Mesodermal cell (in vitro differentiated cells): ENCODE measurements around the gene MAN2A1.

Experiments used
- H3K27ac ChIP-seq: 2 replicates; pipeline ENCODE4 v1.7.0; 2013; ENCODE audit warnings: mild to moderate bottlenecking, low read depth, low read length, moderate library complexity; ENCODE audit not compliant: severe bottlenecking
- H3K36me3 ChIP-seq: 2 replicates; pipeline ENCODE4 v1.7.1; 2013; ENCODE audit warnings: mild to moderate bottlenecking, low read length, moderate library complexity; ENCODE audit not compliant: control insufficient read depth, insufficient read depth
- H3K4me1 ChIP-seq: one replicate; pipeline ENCODE4 v1.7.1; 2013; ENCODE audit warnings: mild to moderate bottlenecking, low read length; ENCODE audit not compliant: insufficient read depth, control insufficient read depth, poor library complexity, severe bottlenecking
- H3K4me3 ChIP-seq: 2 replicates; pipeline ENCODE4 v1.7.0; 2013; ENCODE audit warnings: low read length, control low read depth, mild to moderate bottlenecking; ENCODE audit not compliant: insufficient read depth, poor library complexity, severe bottlenecking; ENCODE audit errors: extremely low read depth
- H3K9me3 ChIP-seq: 2 replicates; pipeline ENCODE4 v1.7.1; 2013; ENCODE audit warnings: mild to moderate bottlenecking, low read length, moderate library complexity; ENCODE audit not compliant: control insufficient read depth
- WGBS, 2 experiments: methylation state at CpG; one replicate each; pipeline ENCODE4 v1.1.5; 2013; ENCODE audit warnings: missing lambda C conversion rate in 2 of 2; ENCODE audit not compliant: insufficient coverage in 2 of 2; 5-methylcytosine and 5-hydroxymethylcytosine counted together

The MAN2A1 gene

DNA sequence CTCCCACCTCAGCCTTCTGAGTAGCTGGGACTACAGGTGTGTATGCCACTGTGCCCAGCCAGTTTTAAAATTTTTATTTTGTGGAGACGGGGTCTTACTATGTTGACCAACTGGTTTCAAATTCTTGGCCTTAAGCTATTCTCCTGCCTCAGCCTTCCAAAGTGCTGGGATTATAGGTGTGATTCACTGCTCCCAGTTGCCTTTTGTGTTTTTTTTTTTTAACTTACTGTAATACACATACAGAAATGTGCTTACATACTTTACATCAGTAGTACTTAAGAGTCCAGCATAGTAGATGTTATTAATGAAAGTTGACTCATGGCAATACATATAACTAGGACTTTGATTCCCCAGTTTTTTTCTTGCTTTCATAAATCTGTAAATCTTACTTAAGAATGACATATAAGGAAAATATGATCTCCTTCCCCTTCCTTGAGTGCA, 4.7 kb downstream of the MAN2A1 start:
- H3K27ac ChIP-seq = no peak overlapping the region

DNA sequence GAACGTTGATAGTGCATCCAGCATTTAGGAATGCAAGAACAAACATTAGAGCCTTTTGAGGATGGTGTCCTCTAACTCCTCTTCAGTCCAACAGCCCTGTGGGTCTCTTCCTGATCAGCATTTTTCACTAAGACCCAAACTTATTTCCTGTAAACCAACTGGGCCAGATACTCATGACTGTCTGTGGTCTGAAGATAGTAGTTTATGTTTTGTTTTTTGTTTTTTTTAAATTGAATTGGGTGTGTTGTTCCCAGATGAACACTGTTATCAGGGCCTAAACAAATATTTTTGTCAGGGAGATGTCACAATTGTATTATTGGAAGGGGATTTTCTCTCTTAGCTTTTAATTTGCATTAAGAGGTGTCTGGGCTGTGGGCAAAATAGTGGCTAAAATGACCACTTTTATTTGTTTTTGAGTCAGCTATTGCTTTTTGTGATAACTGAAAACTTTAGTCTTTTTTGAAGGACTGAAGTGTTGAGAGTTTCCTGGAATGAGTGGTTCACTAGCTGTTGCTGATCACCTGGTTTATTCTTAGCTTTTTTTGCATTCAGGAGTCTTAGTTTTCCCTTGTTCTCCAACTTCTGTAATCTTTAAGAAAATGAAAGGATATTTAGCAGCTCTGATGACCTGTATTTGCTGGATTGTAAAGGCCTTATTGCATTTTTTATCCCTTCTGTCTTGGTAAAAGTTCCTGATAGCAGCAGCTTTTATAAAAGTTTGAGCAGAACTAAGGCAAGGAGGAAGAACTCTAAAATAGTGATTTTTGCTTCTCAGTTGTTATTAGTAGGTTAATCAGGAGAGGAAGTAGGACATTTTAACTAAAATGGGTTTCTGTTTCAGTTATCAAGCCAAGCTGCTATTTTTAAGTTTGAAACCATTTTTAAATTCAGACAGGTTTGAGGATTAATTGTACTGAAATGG, 5.5 kb downstream of the MAN2A1 start:
- peaks cover 24% of the 10 kb centered on the region for H3K36me3 ChIP-seq
- WGBS, 2 experiments = 60 to 71% methylated on average over 1 of the region's 1 CpG

More for the DNA sequence above, 4.7 kb downstream of the MAN2A1 start:
- Histone ChIP-seq H3K9me3 (no peaks in the 10 kb centered on the region), H3K36me3 (peaks cover 17% of the 10 kb centered on the region), H3K4me3 (peak overlapping the region; percentile 9), H3K4me1 (peaks cover 18% of the 10 kb centered on the region)
- 60% methylated on average over 1 of the region's 1 CpG; no CpG with 5 or more reads in 1 of the 2 experiments for WGBS, 2 experiments

DNA sequence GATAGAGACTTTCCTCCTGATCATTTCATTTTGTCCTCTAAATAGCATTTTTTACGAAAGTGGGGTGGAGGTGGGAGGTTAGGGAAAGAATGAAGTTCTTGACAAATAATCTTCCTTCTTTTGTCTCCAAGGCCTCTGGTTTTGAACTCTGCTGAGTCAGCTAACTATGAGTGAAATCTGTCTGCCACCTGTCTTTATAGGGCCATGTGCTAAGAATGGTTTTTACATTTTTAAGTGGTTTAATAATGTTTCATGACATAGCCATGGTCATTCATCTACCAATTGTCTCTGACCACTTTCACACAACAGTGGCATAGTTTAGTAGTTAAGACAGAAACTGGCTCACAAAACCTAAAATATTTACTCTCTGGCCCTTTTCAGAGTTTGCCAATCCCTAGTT, 7.6 kb downstream of the MAN2A1 start:
- no peaks in the 10 kb centered on the region for H3K9me3 ChIP-seq
- no CpG with 5 or more reads among the region's 1 CpG for WGBS, 2 experiments
- no peak overlapping the region for H3K4me3 ChIP-seq
- no peak overlapping the region for H3K27ac ChIP-seq
- peaks cover 30% of the 10 kb centered on the region for H3K36me3 ChIP-seq
- peaks cover 18% of the 10 kb centered on the region for H3K4me1 ChIP-seq

More for the DNA sequence above, 5.5 kb downstream of the MAN2A1 start:
- no peak overlapping the region for H3K27ac ChIP-seq
- H3K4me3 ChIP-seq = peak overlapping the region; percentile 9
- no peaks in the 10 kb centered on the region for H3K9me3 ChIP-seq
- H3K4me1 ChIP-seq = peaks cover 18% of the 10 kb centered on the region

DNA sequence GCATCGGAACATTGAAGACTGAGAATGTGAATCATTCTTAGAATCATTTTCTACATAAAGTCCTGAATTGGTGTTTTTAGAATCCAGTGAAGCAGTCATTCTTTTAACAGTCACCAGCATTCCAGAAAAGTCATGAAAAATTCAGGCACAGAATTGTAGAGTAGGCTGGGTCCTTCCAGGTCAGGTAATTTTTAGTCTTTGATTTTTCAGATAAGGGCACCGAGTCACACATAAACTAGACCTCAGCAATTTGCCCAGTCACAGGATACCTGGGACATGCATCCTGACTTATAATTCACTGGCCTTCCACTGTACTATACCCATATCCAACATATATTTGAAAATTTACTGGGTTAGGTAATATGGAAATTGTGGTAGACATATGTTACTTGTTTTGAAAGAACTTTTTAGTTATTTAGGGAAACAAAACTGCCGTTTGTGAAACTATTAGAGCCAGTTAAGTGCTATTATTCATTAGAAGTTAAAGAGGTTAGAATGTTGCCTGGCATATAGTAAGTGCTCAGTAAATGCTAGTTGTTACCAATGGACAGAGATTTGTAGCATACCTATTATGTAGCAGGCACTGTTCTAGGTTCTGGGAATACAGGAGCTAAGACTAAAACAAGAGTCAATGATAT, 10.9 kb downstream of the MAN2A1 start:
- 92 to 100% methylated on average over 1 of the region's 3 CpGs for WGBS, 2 experiments

DNA sequence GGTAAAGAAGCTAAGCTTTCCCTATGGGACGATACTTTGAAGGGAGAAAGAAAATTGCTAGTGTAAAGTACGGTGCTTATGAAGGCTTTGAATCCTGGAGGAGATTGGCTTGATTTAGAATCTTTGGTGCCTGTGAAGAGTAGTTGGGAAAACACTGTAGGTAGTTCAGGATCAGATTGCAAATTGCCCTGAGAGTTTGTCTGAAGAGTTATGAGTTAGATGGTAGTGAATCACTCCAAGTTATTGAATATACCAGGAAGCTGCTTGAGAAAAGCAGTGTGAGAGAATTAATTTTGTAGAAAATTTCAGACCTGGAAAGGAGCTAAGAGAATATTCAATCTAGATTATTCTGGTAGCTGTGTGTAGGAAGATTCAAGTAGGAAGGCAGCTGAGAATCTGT, 11.5 kb downstream of the MAN2A1 start:
- H3K27ac ChIP-seq = no peak overlapping the region
- no peak overlapping the region for H3K4me3 ChIP-seq
- 89 to 94% methylated on average over 2 of the region's 2 CpGs for WGBS, 2 experiments

More for the DNA sequence above, 10.9 kb downstream of the MAN2A1 start:
- H3K4me3 ChIP-seq = no peak overlapping the region
- peaks cover 9% of the 10 kb centered on the region for H3K4me1 ChIP-seq
- H3K9me3 ChIP-seq = no peaks in the 10 kb centered on the region
- H3K36me3 ChIP-seq = peaks cover 28% of the 10 kb centered on the region
- peak overlapping the region; percentile 19 for H3K27ac ChIP-seq

DNA sequence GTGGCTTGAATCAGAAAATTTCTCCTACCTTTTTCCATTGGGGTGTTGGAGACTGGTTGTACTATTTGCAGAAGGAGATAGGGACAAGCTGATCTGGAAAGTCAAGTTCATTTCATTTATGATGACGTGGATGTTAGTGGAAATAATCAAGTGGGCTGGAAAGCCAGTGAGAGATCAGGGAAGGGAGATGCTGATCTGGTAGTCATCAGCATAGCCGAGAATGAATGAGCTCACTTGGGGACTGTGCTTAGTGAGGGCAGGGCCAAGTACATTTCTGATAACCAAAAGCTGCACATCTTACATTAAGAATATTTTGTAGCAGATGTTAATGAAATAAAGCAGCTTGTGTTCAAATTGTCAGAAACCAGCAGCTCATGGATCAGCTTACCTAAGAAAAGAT, 12.1 kb downstream of the MAN2A1 start:
- no peak overlapping the region for H3K4me3 ChIP-seq
- no peaks in the 10 kb centered on the region for H3K9me3 ChIP-seq
- H3K27ac ChIP-seq = no peak overlapping the region
- H3K4me1 ChIP-seq = peaks cover 9% of the 10 kb centered on the region
- peaks cover 34% of the 10 kb centered on the region for H3K36me3 ChIP-seq
- 83 to 100% methylated on average over 1 of the region's 2 CpGs for whole genome bisulfite sequencing, 2 experiments

More for the DNA sequence above, 11.5 kb downstream of the MAN2A1 start:
- Histone ChIP-seq H3K36me3 (peaks cover 30% of the 10 kb centered on the region), H3K9me3 (no peaks in the 10 kb centered on the region), H3K4me1 (peaks cover 9% of the 10 kb centered on the region)

DNA sequence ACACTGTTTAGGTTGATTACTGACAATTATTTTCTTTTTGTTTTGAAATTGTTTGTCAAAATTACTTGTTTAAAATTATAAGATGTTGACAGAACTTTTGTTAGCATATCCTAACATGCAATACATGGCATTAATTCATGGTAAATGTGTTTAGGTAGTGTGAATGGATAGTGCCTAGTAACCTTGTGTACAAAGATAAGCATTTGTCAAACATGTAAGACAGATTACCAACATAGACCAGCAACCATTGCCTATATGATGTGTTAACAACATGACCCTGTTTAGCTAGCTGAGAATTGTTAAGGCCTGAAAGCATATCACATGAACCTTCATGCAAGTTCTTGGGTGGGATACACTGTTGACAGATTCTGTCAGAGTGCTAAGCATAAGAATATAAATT, 13.4 kb downstream of the MAN2A1 start:
- H3K4me3 ChIP-seq = no peak overlapping the region

DNA sequence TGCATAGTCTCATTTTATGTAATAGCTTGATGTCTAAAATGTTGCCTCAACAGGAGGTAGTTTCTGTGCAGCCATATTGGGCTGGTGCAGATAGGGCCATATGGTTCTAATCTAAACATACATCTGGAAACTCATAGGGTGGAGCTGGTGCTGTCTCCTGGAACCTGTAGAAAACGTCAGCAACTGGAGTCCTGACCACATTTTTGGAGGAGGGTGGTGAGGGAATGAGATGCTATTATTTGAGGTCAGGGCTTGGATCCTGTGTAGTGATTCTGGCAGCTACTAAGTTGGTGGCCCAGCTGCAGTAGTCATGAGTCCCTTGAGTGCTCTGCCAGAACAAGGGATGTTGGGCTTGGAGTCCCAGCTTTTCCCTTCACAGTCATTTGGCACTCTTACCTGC, 14.1 kb downstream of the MAN2A1 start:
- Histone ChIP-seq H3K4me1 (peaks cover 9% of the 10 kb centered on the region), H3K9me3 (no peaks in the 10 kb centered on the region), H3K27ac (no peak overlapping the region), H3K36me3 (peaks cover 34% of the 10 kb centered on the region), H3K4me3 (no peak overlapping the region)
- 57 to 73% methylated on average over 1 of the region's 1 CpG for WGBS, 2 experiments

More for the DNA sequence above, 13.4 kb downstream of the MAN2A1 start:
- Histone ChIP-seq H3K27ac (no peak overlapping the region), H3K36me3 (peaks cover 35% of the 10 kb centered on the region), H3K4me1 (peaks cover 9% of the 10 kb centered on the region), H3K9me3 (no peaks in the 10 kb centered on the region)

DNA sequence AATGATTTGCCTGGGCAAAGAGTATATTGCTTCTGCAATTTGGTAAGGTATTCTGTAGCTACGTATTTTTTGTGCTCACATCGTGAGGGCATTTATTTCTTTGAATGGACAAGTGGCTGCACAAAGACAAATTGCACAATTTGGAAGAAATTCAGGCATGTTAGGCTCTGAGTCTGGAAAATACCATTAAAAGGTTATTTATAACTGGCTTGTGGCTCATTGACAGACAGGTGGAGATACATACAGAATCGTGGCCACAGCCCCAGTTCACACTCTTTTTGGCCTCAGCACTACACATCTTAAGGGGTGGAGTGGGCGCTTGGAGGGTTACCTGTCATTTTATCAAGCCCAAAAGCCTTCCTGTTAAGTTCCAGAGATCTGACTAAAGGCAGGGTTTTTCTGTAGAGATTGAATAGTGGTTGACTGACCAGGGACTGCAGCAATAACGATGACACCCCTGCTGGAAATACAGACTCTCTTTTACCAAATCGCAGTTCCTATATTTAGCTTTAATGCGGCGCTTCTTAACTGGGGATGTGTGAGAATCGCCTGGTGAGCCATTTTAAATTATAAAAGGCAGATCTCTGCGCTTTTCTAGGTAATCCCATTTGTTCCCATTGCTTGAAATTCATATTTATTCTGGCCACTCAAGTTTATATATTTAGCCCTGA, 14.7 kb downstream of the MAN2A1 start:
- 81 to 96% methylated on average over 7 to 9 of the region's 10 CpGs for WGBS, 2 experiments
- peaks cover 9% of the 10 kb centered on the region for H3K4me1 ChIP-seq
- H3K9me3 ChIP-seq = no peaks in the 10 kb centered on the region
- no peak overlapping the region for H3K27ac ChIP-seq
- H3K36me3 ChIP-seq = peaks cover 34% of the 10 kb centered on the region
- H3K4me3 ChIP-seq = no peak overlapping the region

DNA sequence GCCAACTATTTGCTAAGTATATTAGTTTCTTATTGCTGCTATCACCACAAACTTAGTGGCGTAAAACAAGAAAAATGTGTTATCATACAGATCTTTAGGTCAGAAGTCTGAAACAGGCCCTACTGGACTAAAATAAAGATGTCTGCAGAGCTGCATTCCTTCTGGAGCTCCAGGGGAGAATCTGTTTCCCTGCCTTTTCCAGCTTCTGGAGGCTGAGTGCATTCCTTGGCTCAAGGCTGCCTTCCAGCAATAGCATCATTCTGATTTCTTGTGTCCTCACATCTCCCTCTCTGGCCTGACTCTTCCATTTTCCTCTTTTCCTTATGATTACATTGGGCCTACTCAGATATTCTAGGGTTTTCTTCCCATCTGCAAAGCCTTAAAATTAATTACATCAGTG, 15.9 kb downstream of the MAN2A1 start:
- Histone ChIP-seq H3K9me3 (no peaks in the 10 kb centered on the region), H3K4me1 (peaks cover 9% of the 10 kb centered on the region), H3K27ac (no peak overlapping the region), H3K4me3 (no peak overlapping the region), H3K36me3 (peaks cover 22% of the 10 kb centered on the region)
- WGBS, 2 experiments = 100% methylated on average over 1 of the region's 1 CpG; no CpG with 5 or more reads in 1 of the 2 experiments
